Measurements from ENCODE around the gene MYO10. TPM values are rescaled to one million over a fixed set of nuclear protein-coding genes. Genes with fewer than 3 reads are reported as not detected.
"Not testable (repeated sequence)": the region's sequence is repeated elsewhere in the genome, so short reads cannot be mapped to it uniquely, and the experiment has no call there.

Gene MYO10
- total RNA-seq, 1 donor from 2014 or later, result 25.3 TPM

GRCh38 chr5:16732356-16732755 lies 203.7 kb downstream of the MYO10 start:
- FAIRE-seq, result no peak
- DNase-seq (ENCODE audit: low spot score in 2 of 2), result no peak

DNA sequence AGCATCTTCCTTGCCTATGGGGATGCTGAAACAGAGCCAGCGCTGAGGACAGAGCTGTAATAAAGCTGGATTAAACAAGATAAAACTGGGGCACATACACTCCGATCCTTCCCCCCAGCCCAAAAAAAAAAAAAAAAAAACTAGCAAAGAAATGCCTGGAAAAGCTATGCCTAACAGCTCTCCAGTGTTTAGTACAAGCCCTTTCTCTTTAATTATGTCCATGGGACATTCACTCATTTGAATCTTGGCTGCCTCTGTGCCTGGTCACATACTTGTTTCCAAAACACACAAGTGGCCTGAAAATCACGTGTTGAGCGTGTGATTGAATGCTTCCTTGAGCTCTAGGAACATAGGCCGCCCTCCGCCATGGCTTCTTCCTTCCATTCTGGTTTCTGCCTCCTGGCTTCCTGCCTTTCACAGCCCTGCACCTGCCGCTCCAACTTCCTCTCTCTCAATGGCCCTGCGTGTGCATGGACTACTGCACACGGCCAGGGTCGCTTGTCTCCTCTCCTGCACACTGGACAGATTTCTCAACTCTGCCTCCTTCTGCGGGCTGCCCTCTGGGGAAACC lies 208.2 kb downstream of the MYO10 start:
- DNase-seq (ENCODE audit: low spot score in 2 of 2) (no peak), FAIRE-seq (no peak)

GRCh38 chr5:16726538-16726946 lies 209.5 kb downstream of the MYO10 start:
- FAIRE-seq (no peak), DNase-seq (ENCODE audit: low spot score in 2 of 2) (no peak)

DNA sequence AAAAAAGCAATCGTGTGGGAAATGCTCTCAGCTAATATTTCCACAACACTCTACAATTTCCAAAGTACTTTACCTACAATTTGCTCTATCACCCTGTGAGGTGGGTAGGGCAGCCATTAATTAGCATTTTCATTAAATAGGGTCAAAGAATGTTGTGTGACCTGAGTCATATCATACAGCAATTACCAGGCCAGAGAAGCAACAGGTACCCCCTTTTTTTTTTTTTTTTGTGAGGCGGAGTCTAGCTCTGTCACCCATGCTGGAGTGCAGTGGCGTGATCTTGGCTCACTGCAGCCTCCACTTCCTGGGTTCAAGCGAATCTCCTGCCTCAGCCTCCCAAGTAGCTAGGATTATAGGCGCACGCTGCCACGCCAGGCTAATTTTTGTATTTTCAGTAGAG lies 210.5 kb downstream of the MYO10 start:
- no peak for FAIRE-seq
- no peak for DNase-seq (ENCODE audit: low spot score in 2 of 2)

- FAIRE-seq (no peak), DNase-seq (ENCODE audit: low spot score in 2 of 2) (no peak)
These were observed 212.3 kb downstream of the MYO10 start for GRCh38 chr5:16723821-16724220.

DNA sequence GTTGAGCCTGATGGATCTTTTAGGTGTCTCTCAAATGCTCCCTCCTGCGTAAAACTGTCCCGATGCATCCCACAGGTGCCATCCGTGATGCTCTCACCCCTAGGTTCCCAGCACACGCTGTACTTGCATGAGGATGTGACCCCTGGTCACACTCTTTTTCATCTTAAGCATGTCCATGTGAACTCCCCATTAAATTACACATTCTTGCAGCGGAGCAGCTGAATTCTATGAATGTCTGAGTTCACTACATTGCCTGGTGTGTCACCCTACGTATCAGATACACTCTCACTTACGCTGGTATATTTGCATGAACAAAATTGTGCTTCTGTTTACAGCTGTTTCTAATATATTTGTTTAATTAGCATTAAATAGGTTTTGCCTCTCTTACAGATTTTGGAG lies 214.0 kb downstream of the MYO10 start:
- FAIRE-seq (no peak), DNase-seq (ENCODE audit: low spot score in 2 of 2) (no peak)

GRCh38 chr5:16721151-16722096 lies 214.7 kb downstream of the MYO10 start:
- FAIRE-seq, result no peak
- DNase-seq (ENCODE audit: low spot score in 2 of 2), result no peak

DNA sequence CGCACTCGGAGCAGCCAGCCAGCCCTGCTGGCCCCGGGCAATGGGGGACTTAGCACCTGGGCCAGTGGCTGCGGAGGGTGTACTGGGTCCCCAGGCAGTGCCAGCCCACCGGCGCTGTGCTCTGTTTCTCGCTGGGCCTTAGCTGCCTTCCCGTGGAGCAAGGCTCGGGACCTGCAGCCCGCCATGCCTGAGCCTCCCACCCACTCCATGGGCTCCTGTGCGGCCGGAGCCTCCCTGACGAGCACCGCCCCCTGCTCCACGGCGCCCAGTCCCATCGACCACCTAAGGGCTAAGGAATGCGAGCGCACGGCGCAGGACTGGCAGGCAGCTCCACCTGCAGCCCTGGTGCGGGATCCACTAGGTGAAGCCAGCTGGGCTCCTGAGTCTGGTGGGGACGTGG lies 218.1 kb downstream of the MYO10 start:
- not testable (repeated sequence) for DNase-seq (ENCODE audit: low spot score in 2 of 2); FAIRE-seq

- peak; percentile 46 to 54 for DNase-seq (ENCODE audit: low spot score in 2 of 2)
- FAIRE-seq, result no peak
These were observed 222.6 kb downstream of the MYO10 start for GRCh38 chr5:16713386-16713928.

DNA sequence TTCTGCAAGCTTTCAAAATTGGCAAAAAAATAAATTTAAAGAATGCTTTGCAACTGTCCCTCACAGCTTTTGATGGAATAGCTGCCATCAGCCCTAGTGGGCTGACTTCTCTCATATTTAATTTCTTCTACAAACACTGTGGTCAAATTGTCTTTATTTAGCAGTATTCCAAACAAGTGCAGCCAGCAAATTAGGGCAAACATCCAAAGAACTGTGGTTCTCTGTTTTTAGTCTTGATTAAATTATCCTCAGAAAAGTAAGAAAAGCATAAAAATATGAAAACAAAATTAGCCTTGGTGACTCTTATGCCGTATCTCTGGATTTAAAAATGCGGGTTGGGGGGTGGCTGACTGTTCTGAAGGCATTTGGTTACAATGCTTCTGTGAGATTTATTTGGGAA lies 223.5 kb downstream of the MYO10 start:
- DNase-seq (ENCODE audit: low spot score in 2 of 2), result no peak
- FAIRE-seq, result no peak

GRCh38 chr5:16712178-16712577 lies 223.9 kb downstream of the MYO10 start:
- no peak for DNase-seq (ENCODE audit: low spot score in 2 of 2)

GRCh38 chr5:16709691-16710433 lies 226.2 kb downstream of the MYO10 start:
- DNase-seq (ENCODE audit: low spot score in 2 of 2) (no peak), FAIRE-seq (no peak)

More at GRCh38 chr5:16712178-16712577, 223.9 kb downstream of the MYO10 start:
- no peak for FAIRE-seq

- no peak for FAIRE-seq
These were observed 228.3 kb downstream of the MYO10 start for GRCh38 chr5:16707869-16708192.

GRCh38 chr5:16707168-16707868 lies 228.8 kb downstream of the MYO10 start:
- FAIRE-seq (no peak), DNase-seq (ENCODE audit: low spot score in 2 of 2) (no peak)

More at GRCh38 chr5:16707869-16708192, 228.3 kb downstream of the MYO10 start:
- DNase-seq (ENCODE audit: low spot score in 2 of 2), result no peak

- no peak for FAIRE-seq
- no peak for DNase-seq (ENCODE audit: low spot score in 2 of 2)
These were observed 231.1 kb downstream of the MYO10 start for GRCh38 chr5:16704945-16705344.

DNA sequence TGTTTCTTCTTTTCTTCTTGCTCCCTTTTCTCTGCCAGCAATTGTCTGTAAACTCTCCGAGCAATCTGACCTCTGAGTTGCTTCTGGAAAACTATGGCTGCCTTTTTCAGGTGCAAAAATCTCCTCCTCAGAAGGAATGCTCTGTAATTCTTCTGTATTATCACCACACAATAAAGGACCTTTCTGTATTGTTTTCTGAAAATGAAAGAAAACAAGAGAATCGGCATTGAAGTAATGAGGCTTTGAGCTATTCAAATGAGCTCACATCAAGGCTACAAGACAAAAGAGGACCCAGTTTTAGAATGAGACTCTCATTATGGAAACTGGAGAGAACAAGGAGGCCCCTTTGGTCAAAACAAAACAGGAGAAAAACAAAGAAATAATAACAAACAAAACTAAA lies 233.1 kb downstream of the MYO10 start:
- DNase-seq (ENCODE audit: low spot score in 2 of 2) (no peak), FAIRE-seq (peak; percentile 60)

DNA sequence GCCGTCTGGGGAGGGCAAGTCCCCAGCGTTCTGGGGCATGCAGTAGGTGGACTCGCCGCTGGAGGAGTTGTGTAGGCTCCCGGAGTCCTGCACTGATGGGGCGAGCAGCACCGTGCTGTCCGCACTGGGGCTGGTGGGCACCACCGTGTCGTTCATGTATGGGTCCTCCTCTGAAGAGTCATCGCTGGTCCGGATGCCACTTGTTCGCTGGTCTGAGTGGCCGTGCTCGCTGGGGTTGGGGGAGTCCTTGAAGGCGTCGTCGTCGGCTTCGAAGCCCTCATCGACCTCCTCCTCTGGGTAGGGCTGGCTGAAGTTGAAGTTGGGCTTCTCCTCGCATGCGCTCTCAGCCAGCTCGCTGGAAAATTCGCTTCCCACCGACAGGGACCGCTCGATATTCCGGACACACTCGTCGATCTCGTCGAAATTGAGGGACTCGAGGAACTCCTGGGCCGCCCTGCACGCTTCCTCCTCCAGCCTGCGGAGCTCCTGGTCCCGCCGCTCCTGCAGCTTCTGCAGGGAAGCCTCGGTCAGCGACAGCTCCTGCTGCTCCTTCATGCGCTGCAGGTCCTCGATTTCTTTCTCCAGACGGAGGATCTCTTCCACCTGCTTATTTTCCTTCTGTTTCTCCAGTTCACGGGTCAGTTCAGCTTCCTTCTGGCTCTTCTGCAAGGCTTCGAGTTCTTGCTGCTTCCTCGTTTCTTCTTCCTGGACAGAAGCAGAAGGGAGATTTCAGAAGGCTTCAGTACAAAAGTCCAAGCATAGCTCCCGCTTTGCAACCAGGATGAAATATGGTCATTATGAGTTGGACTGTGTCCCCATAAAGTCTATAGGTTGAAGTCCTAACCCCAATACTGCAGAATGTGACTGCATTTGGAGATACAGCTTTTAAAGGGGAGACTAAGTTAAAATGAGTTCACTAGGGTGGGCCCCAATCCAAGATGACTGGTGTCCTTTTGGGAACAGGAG lies 234.7 kb downstream of the MYO10 start:
- no peak for FAIRE-seq
- no peak for DNase-seq (ENCODE audit: low spot score in 2 of 2)

DNA sequence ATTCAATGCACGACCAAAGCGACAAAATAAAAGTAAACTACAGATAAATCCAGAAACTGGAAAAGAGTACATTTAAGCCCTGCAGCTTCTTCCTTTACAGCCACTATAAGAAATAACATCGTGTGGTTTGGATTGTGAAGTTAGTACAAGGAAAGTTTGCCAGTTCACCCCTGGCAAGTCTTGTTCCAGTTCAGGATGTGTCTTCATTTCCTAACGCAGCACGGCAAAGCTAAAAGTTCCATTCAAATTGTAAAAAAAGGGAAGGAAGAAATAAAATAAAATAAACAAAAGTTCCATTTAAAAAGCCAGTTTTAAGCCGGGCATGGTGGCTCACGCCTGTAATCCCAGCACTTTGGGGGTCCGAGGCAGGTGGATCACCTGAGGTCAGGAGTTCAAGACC lies 236.0 kb downstream of the MYO10 start:
- DNase-seq (ENCODE audit: low spot score in 2 of 2) (no peak), FAIRE-seq (no peak)

DNA sequence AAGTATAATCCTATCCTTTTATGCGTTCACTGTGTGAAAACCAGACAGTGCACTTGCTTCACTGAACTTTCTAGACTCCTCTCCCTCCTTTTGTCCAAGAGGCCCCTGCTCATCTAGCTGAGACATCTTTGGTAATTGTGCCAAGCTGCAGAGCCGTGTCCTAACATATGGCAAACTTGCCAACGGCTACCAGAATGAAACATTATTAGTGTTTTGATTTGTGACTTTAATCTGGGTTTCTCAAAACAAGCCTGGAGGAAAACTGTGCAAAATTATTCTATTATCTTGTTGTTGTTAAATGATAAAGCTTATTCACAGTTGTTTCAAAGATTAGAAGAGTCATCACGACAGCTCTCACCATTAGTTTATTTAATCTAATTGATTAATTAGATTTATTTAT lies 240.3 kb downstream of the MYO10 start:
- no peak for FAIRE-seq
- DNase-seq (ENCODE audit: low spot score in 2 of 2), result no peak

All from frontal cortex (tissue), 4 donors.